Ectodermal cell (in vitro differentiated cells): Measurements from ENCODE around the gene DLX2.

Experiments
- H3K27ac ChIP-seq: 2 replicates; pipeline ENCODE4 v1.7.0; 2013; ENCODE audit warnings: mild to moderate bottlenecking, low read depth, low read length; ENCODE audit not compliant: insufficient read depth, poor library complexity, severe bottlenecking
- H3K27me3 ChIP-seq: 2 replicates; pipeline ENCODE4 v1.7.0; 2013; ENCODE audit warnings: mild to moderate bottlenecking, low read length; ENCODE audit not compliant: insufficient read depth, control insufficient read depth, poor library complexity, severe bottlenecking
- H3K36me3 ChIP-seq: one replicate; pipeline ENCODE4 v1.7.0; 2013; ENCODE audit warnings: low read length; ENCODE audit not compliant: control insufficient read depth, insufficient read depth
- H3K4me1 ChIP-seq: one replicate; pipeline ENCODE4 v1.7.0; 2013; ENCODE audit warnings: low read length; ENCODE audit not compliant: control insufficient read depth, insufficient read depth
- H3K4me3 ChIP-seq: 2 replicates; pipeline ENCODE4 v1.7.0; 2013; ENCODE audit warnings: low read depth, low read length, control low read depth; ENCODE audit not compliant: insufficient read depth
- H3K9me3 ChIP-seq: 2 replicates; pipeline ENCODE4 v1.7.0; 2013; ENCODE audit warnings: mild to moderate bottlenecking, low read length, moderate library complexity; ENCODE audit not compliant: control insufficient read depth
- WGBS, 2 experiments: methylation state at CpG; one replicate each; pipeline ENCODE4 v1.1.7; 2013; ENCODE audit warnings: missing lambda C conversion rate in 2 of 2; 5-methylcytosine and 5-hydroxymethylcytosine counted together

The DLX2 gene

DNA sequence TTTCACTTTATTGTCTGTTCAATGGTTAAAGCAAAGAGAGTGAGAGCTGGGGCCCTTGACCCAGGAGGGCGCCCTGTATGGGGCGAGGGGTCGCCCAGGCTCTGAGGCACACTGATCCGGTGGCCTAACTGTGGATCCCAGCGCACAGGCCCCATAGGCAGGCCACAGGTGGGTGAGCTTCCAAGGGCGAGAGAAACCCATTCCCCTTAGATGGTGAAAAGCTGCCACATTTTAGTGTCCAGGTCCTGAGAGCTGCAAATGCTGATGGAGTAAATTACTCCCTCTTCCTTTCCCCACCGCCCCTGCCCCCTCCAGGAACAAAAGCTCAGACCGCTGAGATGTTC, 5.9 kb upstream of the DLX2 start:
- Histone ChIP-seq H3K27ac (no peak overlapping the region), H3K4me1 (no peaks in the 10 kb centered on the region), H3K4me3 (no peak overlapping the region), H3K36me3 (no peaks in the 10 kb centered on the region), H3K27me3 (peaks cover 65% of the 10 kb centered on the region), H3K9me3 (no peaks in the 10 kb centered on the region)
- 85 to 89% methylated on average over 8 of the region's 8 CpGs for WGBS, 2 experiments

DNA sequence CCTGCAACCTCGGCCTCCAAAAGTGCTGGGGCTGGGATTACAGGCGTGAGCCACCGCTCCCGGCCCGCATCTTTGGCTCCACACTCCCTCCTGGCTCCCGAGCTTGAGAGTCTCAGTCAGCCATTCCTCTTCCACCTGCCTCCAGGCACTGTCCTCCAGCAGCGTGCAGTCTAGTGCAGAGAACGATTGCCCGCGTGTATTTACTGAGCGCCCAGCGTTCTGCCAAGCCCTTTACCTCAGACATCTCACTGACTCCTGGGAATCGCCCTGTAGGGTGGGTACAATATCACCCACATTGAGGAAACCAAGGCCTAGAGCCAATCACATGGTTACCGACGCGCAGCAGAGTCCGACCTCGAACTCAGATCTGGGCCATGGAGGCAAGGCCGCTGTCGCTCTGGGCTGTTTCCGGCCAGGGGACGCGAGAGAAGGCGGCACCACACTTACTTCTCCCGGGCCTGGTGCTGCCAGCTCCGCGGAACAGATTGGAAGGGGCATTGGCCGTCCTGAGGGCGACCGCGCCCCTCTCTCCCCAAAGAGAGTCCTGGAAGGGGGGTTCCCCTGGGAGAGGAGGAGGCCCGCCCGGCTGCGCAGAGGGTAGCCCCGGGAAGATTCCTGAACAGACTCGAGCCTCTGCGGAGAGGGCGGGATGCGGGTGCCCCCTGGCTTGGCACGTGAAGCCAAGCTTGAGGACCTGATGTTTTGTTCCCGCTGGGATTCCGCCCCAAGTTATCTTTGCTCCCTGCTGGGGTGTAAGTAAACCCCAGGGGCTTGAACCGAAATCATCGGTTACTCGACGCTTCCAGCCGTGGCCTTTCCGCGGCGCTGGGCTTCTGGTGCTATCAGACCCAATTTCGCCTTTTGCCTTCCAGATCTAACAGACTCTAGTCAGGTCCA, 5.2 kb upstream of the DLX2 start:
- no peak overlapping the region for H3K27ac ChIP-seq
- H3K36me3 ChIP-seq = no peaks in the 10 kb centered on the region
- no peaks in the 10 kb centered on the region for H3K9me3 ChIP-seq
- H3K4me1 ChIP-seq = no peaks in the 10 kb centered on the region
- WGBS, 2 experiments = 91 to 94% methylated on average over 51 of the region's 51 CpGs
- H3K27me3 ChIP-seq = peaks cover 72% of the 10 kb centered on the region
- H3K4me3 ChIP-seq = no peak overlapping the region

GRCh38 chr2:172106108-172106961, 3.6 kb upstream of the DLX2 start:
- Histone ChIP-seq H3K4me1 (peaks cover 3% of the 10 kb centered on the region), H3K4me3 (peak overlapping the region; percentile 29), H3K9me3 (no peaks in the 10 kb centered on the region), H3K27ac (no peak overlapping the region), H3K27me3 (peaks cover 88% of the 10 kb centered on the region), H3K36me3 (no peaks in the 10 kb centered on the region)
- 4% methylated on average over 44 of the region's 44 CpGs for WGBS, 2 experiments

- Histone ChIP-seq H3K27me3 (peaks cover 95% of the 10 kb centered on the region), H3K9me3 (no peaks in the 10 kb centered on the region), H3K27ac (no peak overlapping the region), H3K4me1 (peaks cover 8% of the 10 kb centered on the region), H3K4me3 (no peak overlapping the region), H3K36me3 (no peaks in the 10 kb centered on the region)
- 16% methylated on average over 23 of the region's 23 CpGs for WGBS, 2 experiments
Measured at GRCh38 chr2:172105471-172106107, 2.9 kb upstream of the DLX2 start.

DNA sequence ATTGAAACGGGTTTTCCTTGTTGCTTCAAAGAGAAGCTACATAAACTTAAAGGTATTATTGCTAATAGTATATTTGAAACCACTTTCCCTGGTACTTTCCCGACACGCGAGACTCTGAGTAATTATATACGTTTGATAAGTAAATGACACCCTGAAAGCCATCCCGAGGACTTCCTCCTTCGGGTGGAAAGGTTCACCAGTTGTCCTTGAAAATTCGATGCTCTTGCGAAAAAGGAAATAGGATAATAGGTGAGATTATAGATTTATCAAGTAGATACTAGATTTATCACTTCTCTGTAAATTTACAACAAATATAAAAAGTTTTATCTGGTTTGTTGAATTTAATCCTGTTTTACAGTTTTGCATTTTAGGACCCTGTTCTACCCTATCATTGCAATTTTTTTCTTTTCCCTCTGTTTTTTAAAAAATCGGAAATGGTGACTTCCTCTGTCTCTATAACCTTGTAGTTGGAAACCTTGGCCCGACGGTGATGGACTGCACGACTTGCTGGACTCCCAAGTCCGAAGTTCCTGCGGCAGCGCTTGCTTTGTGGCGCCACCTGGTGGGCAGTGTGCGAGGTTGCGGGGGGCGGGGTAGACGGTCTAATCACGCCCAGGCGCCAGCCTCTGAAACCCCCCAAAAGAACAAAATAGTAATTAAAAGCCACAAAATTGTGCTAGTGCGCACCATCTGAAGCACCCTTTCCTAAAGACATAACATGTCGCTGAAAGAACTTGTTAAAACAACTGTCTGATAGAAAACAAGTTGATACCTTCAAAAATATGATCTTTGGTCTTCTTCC, 972 bp upstream of the DLX2 start:
- Histone ChIP-seq H3K36me3 (no peaks in the 10 kb centered on the region), H3K27ac (no peak overlapping the region), H3K27me3 (peaks cover 100% of the 10 kb centered on the region), H3K4me1 (peaks cover 13% of the 10 kb centered on the region), H3K4me3 (no peak overlapping the region), H3K9me3 (no peaks in the 10 kb centered on the region)
- 6% methylated on average over 22 to 24 of the region's 25 CpGs for WGBS, 2 experiments

- H3K36me3 ChIP-seq = no peaks in the 10 kb centered on the region
- H3K4me1 ChIP-seq = peaks cover 23% of the 10 kb centered on the region
- H3K4me3 ChIP-seq = peak overlapping the region; percentile 42
- peaks cover 100% of the 10 kb centered on the region for H3K27me3 ChIP-seq
- 1% methylated on average over 36 of the region's 36 CpGs for WGBS, 2 experiments
- H3K9me3 ChIP-seq = no peaks in the 10 kb centered on the region
- no peak overlapping the region for H3K27ac ChIP-seq
Measured at GRCh38 chr2:172101821-172102390, 794 bp downstream of the DLX2 start.

GRCh38 chr2:172100935-172101820, 1.5 kb downstream of the DLX2 start:
- Histone ChIP-seq H3K27ac (no peak overlapping the region), H3K36me3 (no peaks in the 10 kb centered on the region), H3K27me3 (peaks cover 100% of the 10 kb centered on the region), H3K9me3 (no peaks in the 10 kb centered on the region), H3K4me1 (peaks cover 30% of the 10 kb centered on the region), H3K4me3 (peak overlapping the region; percentile 42)
- WGBS, 2 experiments = 2% methylated on average over 54 of the region's 54 CpGs

- H3K27me3 ChIP-seq = peaks cover 100% of the 10 kb centered on the region
- no peak overlapping the region for H3K4me3 ChIP-seq
- WGBS, 2 experiments = 1 to 2% methylated on average over 72 of the region's 72 CpGs
- H3K36me3 ChIP-seq = no peaks in the 10 kb centered on the region
- H3K9me3 ChIP-seq = no peaks in the 10 kb centered on the region
- H3K27ac ChIP-seq = no peak overlapping the region
- H3K4me1 ChIP-seq = peaks cover 36% of the 10 kb centered on the region
Measured at GRCh38 chr2:172100080-172100934, 2.4 kb downstream of the DLX2 start.
